Panc1 (cell line): ENCODE data around the gene FYN.

ENCODE experiments used
- CTCF ChIP-seq: fragments of 450-650 bp; IDR thresholded peaks from 2 replicates; pipeline ENCODE4 v1.5.1; 2017; ENCODE audit warnings: mild to moderate bottlenecking
- POLR2AphosphoS5 ChIP-seq: IDR thresholded peaks from 2 replicates; pipeline ENCODE4 v1.6.1; 2012; ENCODE audit warnings: mild to moderate bottlenecking, low read depth, low read length, moderate library complexity
- REST ChIP-seq, 2 experiments: IDR thresholded peaks; 2 replicates each; pipeline ENCODE4 v1.6.1; 2011 to 2012; ENCODE audit warnings: low read depth in 2 of 2, control low read depth in 1 of 2, low read length in 1 of 2, mild to moderate bottlenecking in 1 of 2, moderate library complexity in 1 of 2; ENCODE audit not compliant: insufficient read depth in 1 of 2

DNA sequence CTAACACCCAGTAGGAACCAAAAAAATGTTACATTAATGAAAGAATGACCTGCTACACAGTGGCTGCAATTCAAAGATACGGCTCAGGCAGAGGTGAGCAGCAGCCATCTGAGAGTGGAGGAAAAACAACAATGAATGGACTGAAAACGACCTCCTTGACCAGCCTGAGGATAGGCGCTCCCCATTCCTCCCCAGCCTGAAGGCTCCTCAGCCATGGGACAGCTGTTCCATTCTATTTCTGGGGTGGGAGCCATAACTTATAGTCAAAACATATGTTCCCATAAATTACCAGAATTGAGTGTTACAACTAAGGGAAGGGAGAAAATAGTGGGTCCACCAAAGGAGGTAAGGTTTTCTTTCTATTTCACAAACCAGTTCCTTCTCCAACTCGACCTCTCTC lies 27.2 kb downstream of the FYN start:
- TF ChIP-seq CTCF (no peak), POLR2AphosphoS5 (no peak), REST (IDR thresholded peaks at IDR 0.05; ENCODE audit: insufficient read depth in 1 of 2, low read depth in 2 of 2, low read length in 1 of 2) (no peak)
